22Rv1 (cell line): Measurements from ENCODE around the gene COL6A3.

Source experiments
- H3K27ac ChIP-seq: fragments of 450-650 bp; 2 replicates; pipeline ENCODE4 v1.5.1; 2017
- ZFX ChIP-seq: fragments of 450-650 bp; IDR thresholded peaks from 2 replicates; pipeline ENCODE4 v1.6.1; 2017; ENCODE audit warnings: antibody characterized with exemption, borderline replicate concordance
- TF ChIP-seq, protein P1 (sequence below): fragments of 450-650 bp; IDR thresholded peaks from 2 replicates; pipeline ENCODE4 v1.5.1; 2017; ENCODE audit warnings: mild to moderate bottlenecking

COL6A3 gene

GRCh38 chr2:237348281-237348865, 65.6 kb downstream of the COL6A3 start:
- TF ChIP-seq, protein P1, sequence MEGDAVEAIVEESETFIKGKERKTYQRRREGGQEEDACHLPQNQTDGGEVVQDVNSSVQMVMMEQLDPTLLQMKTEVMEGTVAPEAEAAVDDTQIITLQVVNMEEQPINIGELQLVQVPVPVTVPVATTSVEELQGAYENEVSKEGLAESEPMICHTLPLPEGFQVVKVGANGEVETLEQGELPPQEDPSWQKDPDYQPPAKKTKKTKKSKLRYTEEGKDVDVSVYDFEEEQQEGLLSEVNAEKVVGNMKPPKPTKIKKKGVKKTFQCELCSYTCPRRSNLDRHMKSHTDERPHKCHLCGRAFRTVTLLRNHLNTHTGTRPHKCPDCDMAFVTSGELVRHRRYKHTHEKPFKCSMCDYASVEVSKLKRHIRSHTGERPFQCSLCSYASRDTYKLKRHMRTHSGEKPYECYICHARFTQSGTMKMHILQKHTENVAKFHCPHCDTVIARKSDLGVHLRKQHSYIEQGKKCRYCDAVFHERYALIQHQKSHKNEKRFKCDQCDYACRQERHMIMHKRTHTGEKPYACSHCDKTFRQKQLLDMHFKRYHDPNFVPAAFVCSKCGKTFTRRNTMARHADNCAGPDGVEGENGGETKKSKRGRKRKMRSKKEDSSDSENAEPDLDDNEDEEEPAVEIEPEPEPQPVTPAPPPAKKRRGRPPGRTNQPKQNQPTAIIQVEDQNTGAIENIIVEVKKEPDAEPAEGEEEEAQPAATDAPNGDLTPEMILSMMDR: no peak
- no peak for TF ChIP-seq ZFX
- no peak overlapping the region for H3K27ac ChIP-seq

- H3K27ac ChIP-seq: no peak overlapping the region
- TF ChIP-seq, protein P1: no peak
- no peak for TF ChIP-seq ZFX
These were observed 67.9 kb downstream of the COL6A3 start for GRCh38 chr2:237345891-237346640.

DNA sequence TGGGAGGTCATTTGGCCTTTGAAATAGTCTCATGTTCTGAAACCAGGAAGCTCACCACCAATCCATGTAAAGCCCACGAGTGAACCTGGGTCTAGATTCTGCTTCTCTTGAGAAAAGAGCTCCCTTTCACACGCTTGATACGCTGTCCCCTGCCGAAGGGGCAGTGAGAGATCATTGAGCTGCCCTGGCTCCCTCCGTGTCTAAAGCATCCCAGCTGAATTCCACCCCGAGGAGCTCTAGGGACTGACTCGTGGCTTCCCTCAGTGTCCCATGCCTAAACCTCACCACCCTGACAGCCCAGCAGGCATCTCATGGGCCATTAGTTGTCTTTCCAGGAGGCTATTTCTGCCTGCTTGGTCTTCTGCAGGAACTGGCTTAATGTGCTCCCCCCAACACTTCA, 68.6 kb downstream of the COL6A3 start:
- no peak overlapping the region for H3K27ac ChIP-seq
- no peak for TF ChIP-seq ZFX
- TF ChIP-seq, protein P1: no peak

- TF ChIP-seq, protein P1: no peak
- no peak for TF ChIP-seq ZFX
- H3K27ac ChIP-seq: no peak overlapping the region
These were observed 69.0 kb downstream of the COL6A3 start for GRCh38 chr2:237344942-237345341.

DNA sequence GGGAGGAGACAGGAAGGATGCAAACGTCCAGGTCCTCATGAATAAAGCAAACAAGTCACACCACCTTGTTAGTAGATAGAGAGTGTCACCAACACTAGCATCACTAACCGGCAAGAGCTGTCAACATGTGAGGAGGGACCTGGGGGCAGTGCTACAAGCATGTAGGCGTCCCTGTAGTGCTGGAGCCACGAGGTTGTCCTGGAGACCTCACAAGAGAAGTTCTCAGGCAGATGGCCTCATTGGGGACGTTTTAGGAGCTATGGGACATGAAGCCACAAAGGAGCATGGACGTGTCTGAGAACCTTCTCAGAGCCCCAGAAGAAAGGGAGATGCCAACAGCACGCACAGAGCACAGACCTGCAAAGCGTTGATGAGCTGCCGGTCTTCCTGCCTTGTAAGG, 70.0 kb downstream of the COL6A3 start:
- no peak for TF ChIP-seq ZFX
- TF ChIP-seq, protein P1: no peak
- no peak overlapping the region for H3K27ac ChIP-seq

DNA sequence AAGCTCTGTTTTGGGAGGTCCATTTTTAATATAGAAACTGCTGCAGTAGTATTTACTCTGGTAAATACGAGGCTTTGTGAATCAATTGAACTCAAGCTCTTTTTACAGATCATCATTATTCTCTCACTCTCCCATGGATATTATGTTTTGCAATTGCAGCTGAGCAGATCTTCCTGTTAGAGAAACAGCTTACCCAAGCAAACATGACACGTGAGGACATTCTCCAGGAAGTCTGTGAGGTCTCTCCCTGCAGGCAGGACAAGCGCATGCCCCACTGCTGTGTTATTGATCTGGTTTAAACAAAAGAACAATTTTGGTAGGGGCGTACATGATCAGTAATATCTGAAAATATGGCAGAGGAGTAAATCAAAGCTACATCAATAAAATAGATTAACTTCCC, 72.1 kb downstream of the COL6A3 start:
- TF ChIP-seq, protein P1: no peak
- no peak for TF ChIP-seq ZFX
- H3K27ac ChIP-seq: no peak overlapping the region

- TF ChIP-seq ZFX: no peak
- H3K27ac ChIP-seq: no peak overlapping the region
These were observed 76.4 kb downstream of the COL6A3 start for GRCh38 chr2:237337586-237337985.
